ENCODE measurements around the gene RTN3.

DNA sequence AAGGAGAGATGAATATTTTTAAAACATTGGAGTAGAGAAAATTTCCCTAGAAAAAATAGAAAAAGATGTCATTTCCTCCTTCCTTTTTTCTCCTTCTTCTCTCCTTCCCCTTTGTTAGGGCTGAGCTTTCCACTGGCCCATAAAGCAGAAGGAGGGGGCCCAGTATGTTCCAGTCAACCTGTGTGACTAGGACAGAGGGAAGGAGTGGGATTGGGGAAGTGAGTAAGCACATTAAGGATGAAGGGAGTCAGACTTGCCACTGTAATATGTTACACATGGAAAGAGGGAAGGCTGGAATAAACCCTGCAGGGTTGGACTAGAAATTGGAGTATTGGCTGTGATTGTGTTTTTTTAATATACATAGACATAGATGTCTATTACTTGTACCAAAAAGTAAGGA lies 111.9 kb downstream of the RTN3 start:
- TF ChIP-seq, protein P1, sequence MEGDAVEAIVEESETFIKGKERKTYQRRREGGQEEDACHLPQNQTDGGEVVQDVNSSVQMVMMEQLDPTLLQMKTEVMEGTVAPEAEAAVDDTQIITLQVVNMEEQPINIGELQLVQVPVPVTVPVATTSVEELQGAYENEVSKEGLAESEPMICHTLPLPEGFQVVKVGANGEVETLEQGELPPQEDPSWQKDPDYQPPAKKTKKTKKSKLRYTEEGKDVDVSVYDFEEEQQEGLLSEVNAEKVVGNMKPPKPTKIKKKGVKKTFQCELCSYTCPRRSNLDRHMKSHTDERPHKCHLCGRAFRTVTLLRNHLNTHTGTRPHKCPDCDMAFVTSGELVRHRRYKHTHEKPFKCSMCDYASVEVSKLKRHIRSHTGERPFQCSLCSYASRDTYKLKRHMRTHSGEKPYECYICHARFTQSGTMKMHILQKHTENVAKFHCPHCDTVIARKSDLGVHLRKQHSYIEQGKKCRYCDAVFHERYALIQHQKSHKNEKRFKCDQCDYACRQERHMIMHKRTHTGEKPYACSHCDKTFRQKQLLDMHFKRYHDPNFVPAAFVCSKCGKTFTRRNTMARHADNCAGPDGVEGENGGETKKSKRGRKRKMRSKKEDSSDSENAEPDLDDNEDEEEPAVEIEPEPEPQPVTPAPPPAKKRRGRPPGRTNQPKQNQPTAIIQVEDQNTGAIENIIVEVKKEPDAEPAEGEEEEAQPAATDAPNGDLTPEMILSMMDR (IDR thresholded peaks at IDR 0.05; ENCODE audit: insufficient read depth, low read length, poor library complexity, severe bottlenecking), result no peak
- no peak for TF ChIP-seq EZH2phosphoT487 (conservative IDR thresholded peaks at IDR 0.05; ENCODE audit: low read length)

Data from SU-DHL-6 (cell line).